CD4-positive, alpha-beta T cell treated with Interleukin-21 for 1 hour (primary cell): ENCODE measurements around the gene CLASP1.
"Not testable (repeated sequence)": the region's sequence is repeated elsewhere in the genome, so short reads cannot be mapped to it uniquely, and the experiment has no call there.

Experiments used
- DNase-seq: peaks from one replicate; pipeline ENCODE4 v3.0.0-alpha.2; 2020

The CLASP1 gene

GRCh38 chr2:121649149-121649595 lies at the start of gene CLASP1:
CLASP1 (minus strand) TSS chr2:121649462; CDS start chr2:121605895, 43,567 bp downstream.
- DNase-seq = no peak

GRCh38 chr2:121698318-121698930 lies 49.2 kb upstream of the CLASP1 start:
- no peak for DNase-seq

- no peak for DNase-seq
Measured at GRCh38 chr2:121697108-121697631, 47.9 kb upstream of the CLASP1 start.

- DNase-seq = no peak
Measured at GRCh38 chr2:121696410-121696930, 47.2 kb upstream of the CLASP1 start.

- DNase-seq = no peak
Measured at GRCh38 chr2:121695171-121695451, 45.8 kb upstream of the CLASP1 start.

GRCh38 chr2:121694398-121695170 lies 45.3 kb upstream of the CLASP1 start:
- no peak for DNase-seq

GRCh38 chr2:121690572-121690971 lies 41.3 kb upstream of the CLASP1 start:
- DNase-seq = not testable (repeated sequence)

- DNase-seq = no peak
Measured at GRCh38 chr2:121690095-121690494, 40.8 kb upstream of the CLASP1 start.

GRCh38 chr2:121689356-121689755 lies 40.1 kb upstream of the CLASP1 start:
- DNase-seq = no peak

- no peak for DNase-seq
Measured at GRCh38 chr2:121688820-121689219, 39.6 kb upstream of the CLASP1 start.

GRCh38 chr2:121686902-121687301 lies 37.6 kb upstream of the CLASP1 start:
- DNase-seq = no peak

- DNase-seq = no peak
Measured at GRCh38 chr2:121686218-121686617, 37.0 kb upstream of the CLASP1 start.

GRCh38 chr2:121682396-121683298 lies 33.4 kb upstream of the CLASP1 start:
- DNase-seq = no peak

- no peak for DNase-seq
Measured at GRCh38 chr2:121677855-121678254, 28.6 kb upstream of the CLASP1 start.

- DNase-seq = not testable (repeated sequence)
Measured at GRCh38 chr2:121671621-121672020, 22.4 kb upstream of the CLASP1 start.

- no peak for DNase-seq
Measured at GRCh38 chr2:121670181-121670580, 20.9 kb upstream of the CLASP1 start.

GRCh38 chr2:121667618-121668017 lies 18.4 kb upstream of the CLASP1 start:
- no peak for DNase-seq

- DNase-seq = no peak
Measured at GRCh38 chr2:121666042-121666441, 16.8 kb upstream of the CLASP1 start.

GRCh38 chr2:121665504-121665903 lies 16.2 kb upstream of the CLASP1 start:
- no peak for DNase-seq

- no peak for DNase-seq
Measured at GRCh38 chr2:121664713-121665112, 15.5 kb upstream of the CLASP1 start.

GRCh38 chr2:121664086-121664485 lies 14.8 kb upstream of the CLASP1 start:
- DNase-seq = no peak

- no peak for DNase-seq
Measured at GRCh38 chr2:121663434-121663833, 14.2 kb upstream of the CLASP1 start.

- DNase-seq = no peak
Measured at GRCh38 chr2:121662656-121663055, 13.4 kb upstream of the CLASP1 start.
